Osteoblast (primary cell): ENCODE measurements around the gene B4GALT1. TPM values are rescaled to one million over a fixed set of nuclear protein-coding genes. Genes with fewer than 3 reads are reported as not detected.

Experiments
- DNase-seq: peaks from one replicate; pipeline ENCODE4 v3.0.0; 2011; ENCODE audit warnings: low spot score, mixed read lengths; ENCODE audit not compliant: insufficient read length; ENCODE audit errors: missing footprints
- H2AFZ ChIP-seq: 2 replicates; pipeline ENCODE4 v1.6.0; 2011; ENCODE audit warnings: mild to moderate bottlenecking, low read length
- H3K27ac ChIP-seq: 2 replicates; pipeline ENCODE4 v1.5.1; 2011; ENCODE audit warnings: mild to moderate bottlenecking, low read depth, low read length, moderate library complexity
- H3K27me3 ChIP-seq: 2 replicates; pipeline ENCODE4 v1.6.0; 2012; ENCODE audit warnings: mild to moderate bottlenecking, control low read depth, inconsistent platforms, low read length, moderate library complexity; ENCODE audit not compliant: insufficient read depth
- H3K36me3 ChIP-seq: 2 replicates; pipeline ENCODE4 v1.5.1; 2011; ENCODE audit warnings: mild to moderate bottlenecking, low read length, control low read depth, moderate library complexity; ENCODE audit not compliant: insufficient read depth
- H3K4me1 ChIP-seq: 2 replicates; pipeline ENCODE4 v1.5.1; 2011; ENCODE audit warnings: mild to moderate bottlenecking, low read length, control low read depth, moderate library complexity; ENCODE audit not compliant: insufficient read depth
- H3K4me2 ChIP-seq: 2 replicates; pipeline ENCODE4 v1.6.0; 2011; ENCODE audit warnings: mild to moderate bottlenecking, low read length; ENCODE audit not compliant: insufficient read depth
- H3K4me3 ChIP-seq: fragments of 200-600 bp; sonication (generic); 3 replicates; pipeline ENCODE4 v1.5.1; 2012; ENCODE audit warnings: mild to moderate bottlenecking, low read length, inconsistent platforms; ENCODE audit not compliant: insufficient read depth
- H3K79me2 ChIP-seq: 2 replicates; pipeline ENCODE4 v1.6.0; 2012; ENCODE audit warnings: mild to moderate bottlenecking, low read length, control low read depth, inconsistent platforms; ENCODE audit not compliant: insufficient read depth
- H3K9me3 ChIP-seq: 2 replicates; pipeline ENCODE4 v1.5.1; 2011; ENCODE audit warnings: low read depth, low read length, control low read depth
- H4K20me1 ChIP-seq: 2 replicates; pipeline ENCODE4 v1.6.0; 2012; ENCODE audit warnings: mild to moderate bottlenecking, low read length, control low read depth; ENCODE audit not compliant: insufficient read depth
- total RNA-seq: library from RNA; depleted of rRNA; stranded (reverse); fragments of >200 nt; gene quantifications from 2 replicates; pipeline ENCODE4 v1.2.3, GENCODE V29; 2012
- TF ChIP-seq, protein P1 (sequence below): IDR thresholded peaks from 2 replicates; pipeline ENCODE4 v1.5.1; 2011; ENCODE audit warnings: mild to moderate bottlenecking, low read depth, low read length, moderate library complexity; ENCODE audit errors: extremely low read depth

B4GALT1 gene
- total RNA-seq, 1 donor, result 63.7 TPM

DNA sequence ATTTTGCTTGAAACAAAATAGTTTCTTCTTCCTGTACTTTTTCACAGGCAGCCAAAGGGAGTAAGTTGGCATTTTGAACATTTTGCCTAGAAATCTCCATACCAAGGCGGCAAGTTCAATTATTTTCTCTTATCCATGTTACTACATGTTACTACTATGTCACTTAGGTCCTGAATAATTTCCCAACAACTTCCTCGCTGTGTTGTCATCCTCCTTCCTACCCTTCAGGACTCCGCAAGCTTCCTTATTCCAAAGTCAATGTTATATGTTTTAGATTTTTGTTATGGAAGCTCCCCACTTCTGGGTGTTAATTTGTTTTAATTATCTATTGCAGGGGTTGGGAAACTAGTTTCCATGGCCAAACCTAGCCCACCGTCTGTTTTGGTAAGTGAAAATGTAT, 9.9 kb upstream of the B4GALT1 start:
- H3K27ac ChIP-seq, result no peak overlapping the region
- no peak overlapping the region for H3K4me2 ChIP-seq
- H3K4me1 ChIP-seq, result peaks cover 25% of the 10 kb centered on the region
- H3K36me3 ChIP-seq, result no peaks in the 10 kb centered on the region
- no peak overlapping the region for H3K4me3 ChIP-seq
- no peaks in the 10 kb centered on the region for H4K20me1 ChIP-seq
- no peaks in the 10 kb centered on the region for H3K27me3 ChIP-seq
- H3K79me2 ChIP-seq, result no peaks in the 10 kb centered on the region
- TF ChIP-seq, protein P1, sequence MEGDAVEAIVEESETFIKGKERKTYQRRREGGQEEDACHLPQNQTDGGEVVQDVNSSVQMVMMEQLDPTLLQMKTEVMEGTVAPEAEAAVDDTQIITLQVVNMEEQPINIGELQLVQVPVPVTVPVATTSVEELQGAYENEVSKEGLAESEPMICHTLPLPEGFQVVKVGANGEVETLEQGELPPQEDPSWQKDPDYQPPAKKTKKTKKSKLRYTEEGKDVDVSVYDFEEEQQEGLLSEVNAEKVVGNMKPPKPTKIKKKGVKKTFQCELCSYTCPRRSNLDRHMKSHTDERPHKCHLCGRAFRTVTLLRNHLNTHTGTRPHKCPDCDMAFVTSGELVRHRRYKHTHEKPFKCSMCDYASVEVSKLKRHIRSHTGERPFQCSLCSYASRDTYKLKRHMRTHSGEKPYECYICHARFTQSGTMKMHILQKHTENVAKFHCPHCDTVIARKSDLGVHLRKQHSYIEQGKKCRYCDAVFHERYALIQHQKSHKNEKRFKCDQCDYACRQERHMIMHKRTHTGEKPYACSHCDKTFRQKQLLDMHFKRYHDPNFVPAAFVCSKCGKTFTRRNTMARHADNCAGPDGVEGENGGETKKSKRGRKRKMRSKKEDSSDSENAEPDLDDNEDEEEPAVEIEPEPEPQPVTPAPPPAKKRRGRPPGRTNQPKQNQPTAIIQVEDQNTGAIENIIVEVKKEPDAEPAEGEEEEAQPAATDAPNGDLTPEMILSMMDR, result no peak
- H3K9me3 ChIP-seq, result no peaks in the 10 kb centered on the region
- no peak overlapping the region for H2AFZ ChIP-seq
- no peak for DNase-seq

DNA sequence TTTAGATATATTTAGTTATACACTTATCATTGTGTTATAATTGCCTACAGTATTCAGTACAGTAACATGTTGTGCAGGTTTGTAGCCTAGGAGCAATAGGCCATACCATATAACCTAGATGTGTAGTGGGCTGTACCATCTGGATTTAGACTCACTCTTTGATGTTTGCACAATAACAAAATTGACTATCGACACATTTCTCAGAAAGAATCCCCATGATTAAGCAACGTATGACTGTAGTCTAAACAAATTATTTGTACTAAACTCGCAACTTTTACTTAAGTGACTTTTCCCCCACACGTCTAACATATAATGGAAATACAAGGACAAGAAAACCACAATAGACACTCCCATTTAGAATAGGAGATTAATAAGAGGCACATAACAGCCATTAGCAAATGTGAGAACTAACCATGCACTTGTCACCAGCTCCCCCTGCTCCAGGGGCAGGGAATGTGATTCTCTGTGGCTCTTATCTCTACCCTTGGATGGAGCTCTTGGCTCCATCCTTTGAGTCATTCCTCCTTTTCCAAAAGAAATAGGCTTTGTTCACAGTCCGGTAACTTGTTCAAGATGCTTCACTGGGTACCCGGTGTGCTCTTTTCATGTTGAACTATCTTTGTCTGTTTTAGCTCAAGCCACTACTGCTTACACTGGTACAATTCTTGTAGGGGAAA, 8.7 kb upstream of the B4GALT1 start:
- Histone ChIP-seq H3K36me3 (no peaks in the 10 kb centered on the region), H3K4me3 (no peak overlapping the region), H3K4me1 (peaks cover 19% of the 10 kb centered on the region), H3K27me3 (no peaks in the 10 kb centered on the region), H3K4me2 (no peak overlapping the region), H4K20me1 (no peaks in the 10 kb centered on the region), H3K27ac (no peak overlapping the region), H3K79me2 (no peaks in the 10 kb centered on the region), H2AFZ (no peak overlapping the region), H3K9me3 (no peaks in the 10 kb centered on the region)
- no peak for DNase-seq
- TF ChIP-seq, protein P1, result no peak

DNA sequence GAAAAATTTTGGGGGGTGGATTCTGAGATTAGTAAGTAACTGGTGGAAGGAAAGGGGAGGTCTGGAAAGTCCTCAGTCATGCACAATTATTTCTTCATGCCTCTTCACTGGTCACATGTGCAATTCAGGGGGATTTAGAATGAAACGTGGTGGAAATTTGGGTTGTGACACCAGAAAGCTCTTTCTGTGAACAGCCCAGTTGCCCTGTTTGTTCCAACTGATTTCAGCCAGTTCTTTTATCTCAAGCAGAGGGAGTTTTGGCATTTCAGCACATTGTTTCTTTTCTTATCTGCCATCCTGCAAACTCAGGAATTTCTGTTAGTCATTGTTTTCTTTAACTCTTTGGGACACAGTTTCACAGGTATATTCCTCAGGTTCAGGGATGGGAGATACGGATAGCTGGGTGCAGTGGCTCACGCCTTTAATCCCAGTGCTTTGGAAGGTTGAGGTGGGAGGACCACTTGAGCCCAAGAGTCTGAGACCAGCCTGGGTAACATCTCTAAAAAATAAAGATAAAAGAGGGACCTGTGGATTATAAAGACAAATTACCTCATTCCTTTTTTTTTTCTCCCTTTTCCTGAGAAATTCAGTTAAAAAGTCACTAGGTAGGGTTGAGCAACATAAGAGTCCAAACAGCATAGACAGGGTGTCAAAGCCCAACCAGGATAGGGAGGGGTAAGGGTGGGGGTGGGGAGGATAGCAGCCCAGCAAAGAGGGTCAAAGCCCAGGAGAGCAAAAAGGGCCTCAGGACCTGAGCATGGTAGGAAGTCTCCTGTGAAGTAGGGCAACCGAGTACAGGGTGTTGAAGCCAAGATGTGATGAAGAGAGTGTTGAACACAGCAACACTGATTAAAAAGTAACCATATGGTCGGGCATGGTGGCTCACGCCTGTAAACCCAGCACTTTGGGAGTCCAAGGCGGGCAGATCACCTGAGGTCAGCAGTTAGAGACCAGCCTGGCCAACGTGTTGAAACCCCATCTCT, 5.4 kb upstream of the B4GALT1 start:
- DNase-seq, result peak; percentile 56
- no peak overlapping the region for H3K4me3 ChIP-seq
- H3K27ac ChIP-seq, result peak overlapping the region; percentile 52
- H3K36me3 ChIP-seq, result no peaks in the 10 kb centered on the region
- TF ChIP-seq, protein P1, result no peak
- peaks cover 16% of the 10 kb centered on the region for H3K4me1 ChIP-seq
- no peaks in the 10 kb centered on the region for H3K79me2 ChIP-seq
- H3K9me3 ChIP-seq, result no peaks in the 10 kb centered on the region
- no peaks in the 10 kb centered on the region for H3K27me3 ChIP-seq
- peak overlapping the region; percentile 7 for H3K4me2 ChIP-seq
- H2AFZ ChIP-seq, result no peak overlapping the region
- no peaks in the 10 kb centered on the region for H4K20me1 ChIP-seq
